HepG2 (cell line): Measurements from ENCODE around the gene ASB11.

ENCODE experiments used
- ARNT2 ChIP-seq: sonication (generic); formaldehyde crosslinking; IDR thresholded peaks from 2 replicates; pipeline ENCODE4 v1.8.0; 2022; ENCODE audit warnings: mild to moderate bottlenecking, low read depth, missing genetic modification reagents, moderate library complexity
- ATF3 ChIP-seq: sonication (generic); formaldehyde crosslinking; IDR thresholded peaks from 2 replicates; pipeline ENCODE4 v1.4.0; 2020; ENCODE audit warnings: missing genetic modification reagents
- CTCF ChIP-seq: sonication (generic); formaldehyde crosslinking; IDR thresholded peaks from 2 replicates; pipeline ENCODE4 v1.5.0; 2020; ENCODE audit warnings: mild to moderate bottlenecking, missing genetic modification reagents, moderate library complexity
- HDAC1 ChIP-seq: sonication (generic); formaldehyde crosslinking; IDR thresholded peaks from 2 replicates; pipeline ENCODE4 v1.5.1; 2020; ENCODE audit warnings: mild to moderate bottlenecking, missing genetic modification reagents
- HNRNPL ChIP-seq: fragments of 200-400 bp; formaldehyde crosslinking; IDR thresholded peaks from 2 replicates; pipeline ENCODE4 v1.6.1; 2017; ENCODE audit warnings: mild to moderate bottlenecking, low read depth, low read length
- KDM1A ChIP-seq: IDR thresholded peaks from 2 replicates; pipeline ENCODE4 v1.6.1; 2016; ENCODE audit warnings: missing compliant biosample characterization
- YY1 ChIP-seq: IDR thresholded peaks from 2 replicates; pipeline ENCODE4 v1.6.1; 2011; ENCODE audit warnings: low read length, low read depth, moderate library complexity, mild to moderate bottlenecking; ENCODE audit not compliant: insufficient read depth, insufficient replicate concordance
- TF ChIP-seq, protein P1 (sequence below): sonication (generic); formaldehyde crosslinking; IDR thresholded peaks from 2 replicates; pipeline ENCODE4 v1.4.0; 2020; ENCODE audit warnings: missing genetic modification reagents, low read depth, mild to moderate bottlenecking, borderline replicate concordance

DNA sequence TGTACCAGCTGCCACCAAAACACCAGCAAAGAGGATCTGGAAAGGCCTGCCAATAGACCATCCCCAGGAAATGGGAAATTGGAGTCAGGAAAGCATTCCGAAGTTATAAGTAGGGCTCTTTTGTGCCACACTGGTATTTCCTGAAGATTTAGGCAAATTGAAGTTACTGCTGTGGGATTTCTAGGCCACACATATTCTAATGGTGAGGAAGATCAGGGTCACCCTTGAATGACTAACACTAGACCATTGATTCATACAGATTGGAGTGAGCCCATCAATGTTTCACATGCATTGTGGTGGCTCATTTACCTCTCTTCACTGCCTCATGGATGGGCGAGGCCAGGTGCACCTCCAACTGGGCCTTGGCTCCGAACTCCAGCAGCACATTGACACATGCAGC lies 22.6 kb downstream of the ASB11 start:
- TF ChIP-seq, protein P1, sequence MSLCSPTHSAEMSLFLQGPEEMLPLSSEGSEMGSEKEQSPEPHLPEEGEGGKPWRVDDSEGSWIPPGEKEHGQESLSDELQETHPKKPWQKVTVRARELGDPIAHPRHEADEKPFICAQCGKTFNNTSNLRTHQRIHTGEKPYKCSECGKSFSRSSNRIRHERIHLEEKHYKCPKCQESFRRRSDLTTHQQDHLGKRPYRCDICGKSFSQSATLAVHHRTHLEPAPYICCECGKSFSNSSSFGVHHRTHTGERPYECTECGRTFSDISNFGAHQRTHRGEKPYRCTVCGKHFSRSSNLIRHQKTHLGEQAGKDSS (CRISPR knock-in tag), result no peak
- TF ChIP-seq KDM1A, result no peak
- TF ChIP-seq HDAC1 (CRISPR knock-in tag), result no peak
- no peak for TF ChIP-seq YY1
- TF ChIP-seq CTCF (CRISPR knock-in tag), result no peak
- no peak for TF ChIP-seq HNRNPL
- no peak for TF ChIP-seq ATF3
- no peak for TF ChIP-seq ARNT2 (CRISPR knock-in tag)
